Effector memory CD4-positive, alpha-beta T cell (primary cell): Measurements from ENCODE around the gene C1QTNF8.
A peak's percentile ranks its signal among the peaks of the same experiment; 100 is the strongest.

Experiments used
- DNase-seq, 3 donors: peaks; one replicate each; pipeline ENCODE4 v3.0.0-alpha.2; 2020
- H3K27ac ChIP-seq: 2 replicates; pipeline ENCODE4 v1.7.0; 2013; ENCODE audit warnings: mild to moderate bottlenecking, low read length, moderate library complexity; ENCODE audit not compliant: insufficient read depth, poor library complexity, severe bottlenecking
- H3K27me3 ChIP-seq: replicated peaks from 2 replicates; pipeline ENCODE4 v1.7.0; 2013; ENCODE audit warnings: mild to moderate bottlenecking, low read length; ENCODE audit not compliant: insufficient read depth, control insufficient read depth, poor library complexity, severe bottlenecking
- H3K36me3 ChIP-seq: 2 replicates; pipeline ENCODE4 v1.7.0; 2013; ENCODE audit warnings: mild to moderate bottlenecking, low read length, moderate library complexity; ENCODE audit not compliant: control insufficient read depth, insufficient read depth
- H3K4me1 ChIP-seq: 2 replicates; pipeline ENCODE4 v1.7.0; 2013; ENCODE audit warnings: low read length, mild to moderate bottlenecking; ENCODE audit not compliant: control insufficient read depth, insufficient read depth, poor library complexity, severe bottlenecking
- H3K4me3 ChIP-seq: 2 replicates; pipeline ENCODE4 v1.7.0; 2013; ENCODE audit warnings: low read length, low read depth, mild to moderate bottlenecking; ENCODE audit not compliant: insufficient read depth, poor library complexity, severe bottlenecking
- H3K9me3 ChIP-seq: 2 replicates; pipeline ENCODE4 v1.7.0; 2013; ENCODE audit warnings: mild to moderate bottlenecking, low read length, moderate library complexity; ENCODE audit not compliant: control insufficient read depth

C1QTNF8 gene

GRCh38 chr16:1109648-1110047 lies 13.6 kb upstream of the C1QTNF8 start:
- Histone ChIP-seq H3K27me3 (no peaks in the 10 kb centered on the region), H3K4me3 (no peak overlapping the region), H3K4me1 (no peaks in the 10 kb centered on the region), H3K9me3 (no peaks in the 10 kb centered on the region), H3K27ac (no peak overlapping the region), H3K36me3 (no peaks in the 10 kb centered on the region)
- no peak for DNase-seq

- Histone ChIP-seq H3K9me3 (no peaks in the 10 kb centered on the region), H3K27me3 (peaks cover 2% of the 10 kb centered on the region), H3K4me3 (no peak overlapping the region), H3K4me1 (no peaks in the 10 kb centered on the region), H3K27ac (no peak overlapping the region), H3K36me3 (no peaks in the 10 kb centered on the region)
- DNase-seq = no peak
Observed at GRCh38 chr16:1108299-1109252, 12.5 kb upstream of the C1QTNF8 start.

- no peak for DNase-seq
- Histone ChIP-seq H3K4me3 (no peak overlapping the region), H3K4me1 (peaks cover 4% of the 10 kb centered on the region), H3K36me3 (no peaks in the 10 kb centered on the region), H3K9me3 (no peaks in the 10 kb centered on the region), H3K27ac (no peak overlapping the region), H3K27me3 (peaks cover 9% of the 10 kb centered on the region)
Observed at GRCh38 chr16:1107731-1108130, 11.7 kb upstream of the C1QTNF8 start.

- Histone ChIP-seq H3K4me3 (no peak overlapping the region), H3K36me3 (no peaks in the 10 kb centered on the region), H3K27ac (no peak overlapping the region), H3K27me3 (peaks cover 9% of the 10 kb centered on the region), H3K9me3 (no peaks in the 10 kb centered on the region), H3K4me1 (peaks cover 4% of the 10 kb centered on the region)
- no peak for DNase-seq
Observed at GRCh38 chr16:1107141-1107540, 11.1 kb upstream of the C1QTNF8 start.

GRCh38 chr16:1106659-1107058 lies 10.6 kb upstream of the C1QTNF8 start:
- Histone ChIP-seq H3K36me3 (no peaks in the 10 kb centered on the region), H3K4me1 (peaks cover 4% of the 10 kb centered on the region), H3K27ac (no peak overlapping the region), H3K4me3 (no peak overlapping the region), H3K27me3 (peaks cover 9% of the 10 kb centered on the region), H3K9me3 (no peaks in the 10 kb centered on the region)
- no peak for DNase-seq

- Histone ChIP-seq H3K9me3 (no peaks in the 10 kb centered on the region), H3K36me3 (no peaks in the 10 kb centered on the region), H3K4me3 (no peak overlapping the region), H3K27ac (no peak overlapping the region), H3K27me3 (peaks cover 9% of the 10 kb centered on the region), H3K4me1 (peaks cover 4% of the 10 kb centered on the region)
- no peak for DNase-seq
Observed at GRCh38 chr16:1105888-1106620, 10.0 kb upstream of the C1QTNF8 start.

GRCh38 chr16:1103636-1103980 lies 7.6 kb upstream of the C1QTNF8 start:
- peaks cover 9% of the 10 kb centered on the region for H3K27me3 ChIP-seq

GRCh38 chr16:1102921-1103635 lies 7.0 kb upstream of the C1QTNF8 start:
- H3K4me1 ChIP-seq = peaks cover 4% of the 10 kb centered on the region
- no peaks in the 10 kb centered on the region for H3K36me3 ChIP-seq
- peaks cover 9% of the 10 kb centered on the region for H3K27me3 ChIP-seq
- DNase-seq = peak; percentile 50 to 53 (median 51)
- no peak overlapping the region for H3K27ac ChIP-seq
- no peaks in the 10 kb centered on the region for H3K9me3 ChIP-seq
- H3K4me3 ChIP-seq = no peak overlapping the region

More at GRCh38 chr16:1103636-1103980, 7.6 kb upstream of the C1QTNF8 start:
- DNase-seq = no peak
- Histone ChIP-seq H3K4me3 (no peak overlapping the region), H3K4me1 (peaks cover 4% of the 10 kb centered on the region), H3K9me3 (no peaks in the 10 kb centered on the region), H3K36me3 (no peaks in the 10 kb centered on the region), H3K27ac (no peak overlapping the region)

- H3K9me3 ChIP-seq = no peaks in the 10 kb centered on the region
- no peak for DNase-seq
- H3K36me3 ChIP-seq = no peaks in the 10 kb centered on the region
- H3K4me3 ChIP-seq = no peak overlapping the region
- no peak overlapping the region for H3K27ac ChIP-seq
- peaks cover 4% of the 10 kb centered on the region for H3K4me1 ChIP-seq
- H3K27me3 ChIP-seq = peaks cover 9% of the 10 kb centered on the region
Observed at GRCh38 chr16:1102333-1102700, 6.3 kb upstream of the C1QTNF8 start.
